OCI-LY1 (cell line): ENCODE data around the gene OPN4.

Source experiments
- CTCF ChIP-seq: fragments of 200-600 bp; sonication (generic), shearing (Covaris generic); IDR thresholded peaks from 2 replicates; pipeline ENCODE4 v1.5.1; 2017; ENCODE audit warnings: mild to moderate bottlenecking, antibody characterized with exemption, low read length, moderate library complexity, mixed read lengths
- EZH2 ChIP-seq: fragments of 200-600 bp; sonication (generic), shearing (Covaris generic); IDR thresholded peaks from 2 replicates; pipeline ENCODE4 v1.8.0; 2017; ENCODE audit warnings: borderline replicate concordance, mixed run types, mild to moderate bottlenecking, antibody characterized with exemption, low read length, moderate library complexity, mixed read lengths

DNA sequence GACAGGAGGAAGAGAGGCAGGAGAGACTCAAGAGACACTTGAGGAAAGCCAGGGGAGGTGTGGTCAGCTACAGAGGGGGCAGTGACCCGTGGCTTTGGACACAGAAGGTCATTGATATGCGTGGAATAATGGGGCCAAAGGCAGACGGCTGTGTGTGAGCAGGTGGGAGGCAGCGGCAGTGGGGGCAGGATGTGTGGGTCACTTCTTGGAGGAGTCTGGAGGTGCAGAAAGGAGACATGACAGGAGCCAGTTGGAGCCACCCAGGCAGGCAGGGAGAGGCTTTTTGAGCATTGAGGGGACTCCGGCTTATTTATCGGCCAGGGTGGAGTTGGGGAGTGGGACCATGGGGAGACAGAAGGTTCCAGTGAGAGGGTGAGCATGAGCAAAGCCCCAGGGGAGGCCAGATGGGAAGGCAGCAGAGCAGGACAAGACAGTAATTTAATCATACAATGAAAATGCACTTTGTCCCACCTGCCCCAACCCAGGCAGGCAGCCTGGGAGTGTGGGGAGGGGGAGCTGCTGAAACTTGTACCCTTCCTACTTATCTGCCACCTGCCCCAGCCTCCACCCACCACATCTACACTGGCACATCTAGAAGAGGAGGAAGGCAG, 19.0 kb downstream of the OPN4 start:
- TF ChIP-seq CTCF, result no peak
- no peak for TF ChIP-seq EZH2
